Neural progenitor cell (in vitro differentiated cells): ENCODE measurements around the gene DDX50. TPM values are rescaled to one million over a fixed set of nuclear protein-coding genes. Genes with fewer than 3 reads are reported as not detected.

Source experiments
- DNase-seq: peaks from one replicate; pipeline ENCODE4 v3.0.0-alpha.2; 2016; ENCODE audit warnings: low spot score
- H2AFZ ChIP-seq: fragments of 200-600 bp; sonication (generic); replicated peaks from 2 replicates; pipeline ENCODE4 v1.6.1; 2016; ENCODE audit warnings: antibody characterized with exemption
- H3F3A ChIP-seq: fragments of 200-600 bp; sonication (generic); 2 replicates; pipeline ENCODE4 v1.6.1; 2016; ENCODE audit warnings: antibody characterized with exemption, low read depth
- H3K27ac ChIP-seq: fragments of 200-600 bp; sonication (generic); 2 replicates; pipeline ENCODE4 v1.5.1; 2016; ENCODE audit warnings: mild to moderate bottlenecking
- H3K27me3 ChIP-seq: fragments of 200-600 bp; sonication (generic); 2 replicates; pipeline ENCODE4 v1.6.1; 2016; ENCODE audit warnings: mild to moderate bottlenecking, moderate library complexity
- H3K36me3 ChIP-seq: fragments of 200-600 bp; sonication (generic); 2 replicates; pipeline ENCODE4 v1.5.1; 2016
- H3K4me1 ChIP-seq: fragments of 200-600 bp; sonication (generic); 2 replicates; pipeline ENCODE4 v1.6.1; 2016; ENCODE audit warnings: mixed run types
- H3K4me2 ChIP-seq: fragments of 200-600 bp; sonication (generic); 2 replicates; pipeline ENCODE4 v1.6.1; 2016
- H3K4me3 ChIP-seq: fragments of 200-600 bp; sonication (generic); 2 replicates; pipeline ENCODE4 v1.5.1; 2016
- H3K79me2 ChIP-seq: fragments of 200-600 bp; sonication (generic); 2 replicates; pipeline ENCODE4 v1.6.1; 2016; ENCODE audit warnings: low read depth
- H3K9ac ChIP-seq: fragments of 200-600 bp; sonication (generic); 2 replicates; pipeline ENCODE4 v1.6.1; 2016
- H3K9me3 ChIP-seq: fragments of 200-600 bp; sonication (generic); 2 replicates; pipeline ENCODE4 v1.5.1; 2016; ENCODE audit warnings: low read depth
- H4K20me1 ChIP-seq: fragments of 200-600 bp; sonication (generic); 2 replicates; pipeline ENCODE4 v1.6.1; 2016; ENCODE audit warnings: low read depth
- H3K27ac Mint-ChIP-seq: 3 replicates; pipeline ENCODE4 v1.8.0; 2021; ENCODE audit warnings: mixed read lengths
- H3K27me3 Mint-ChIP-seq: 2 replicates; pipeline ENCODE4 v1.8.0; 2022; ENCODE audit warnings: low read depth, mild to moderate bottlenecking, inconsistent platforms, moderate library complexity, mixed read lengths; ENCODE audit not compliant: insufficient read depth
- H3K36me3 Mint-ChIP-seq: 3 replicates; pipeline ENCODE4 v1.8.0; 2021; ENCODE audit warnings: mixed read lengths
- H3K4me1 Mint-ChIP-seq: 3 replicates; pipeline ENCODE4 v1.8.0; 2021; ENCODE audit warnings: mixed read lengths
- H3K4me3 Mint-ChIP-seq: 3 replicates; pipeline ENCODE4 v1.8.0; 2021; ENCODE audit warnings: mild to moderate bottlenecking, moderate library complexity, mixed read lengths
- H3K9me3 Mint-ChIP-seq: 3 replicates; pipeline ENCODE4 v1.8.0; 2020; ENCODE audit warnings: mixed read lengths
- EZH2 ChIP-seq: fragments of 200-600 bp; sonication (generic); IDR thresholded peaks from 2 replicates; pipeline ENCODE4 v1.6.1; 2017; ENCODE audit warnings: antibody characterized with exemption, mild to moderate bottlenecking, moderate library complexity
- EZH2phosphoT487 ChIP-seq: fragments of 200-600 bp; sonication (generic); IDR thresholded peaks from 2 replicates; pipeline ENCODE4 v1.6.1; 2017; ENCODE audit warnings: antibody characterized with exemption
- total RNA-seq: library from RNA; depleted of rRNA; stranded (reverse); fragments of >200 nt; gene quantifications from 2 replicates; pipeline ENCODE4 v1.2.3, GENCODE V29; 2015; ENCODE audit warnings: low replicate concordance
- TF ChIP-seq, protein P1 (sequence below): fragments of 200-600 bp; sonication (generic); IDR thresholded peaks from 2 replicates; pipeline ENCODE4 v1.5.1; 2017; ENCODE audit warnings: antibody characterized with exemption, mild to moderate bottlenecking

The DDX50 gene
- total RNA-seq, 1 donor from 2014 or later: 110 TPM

DNA sequence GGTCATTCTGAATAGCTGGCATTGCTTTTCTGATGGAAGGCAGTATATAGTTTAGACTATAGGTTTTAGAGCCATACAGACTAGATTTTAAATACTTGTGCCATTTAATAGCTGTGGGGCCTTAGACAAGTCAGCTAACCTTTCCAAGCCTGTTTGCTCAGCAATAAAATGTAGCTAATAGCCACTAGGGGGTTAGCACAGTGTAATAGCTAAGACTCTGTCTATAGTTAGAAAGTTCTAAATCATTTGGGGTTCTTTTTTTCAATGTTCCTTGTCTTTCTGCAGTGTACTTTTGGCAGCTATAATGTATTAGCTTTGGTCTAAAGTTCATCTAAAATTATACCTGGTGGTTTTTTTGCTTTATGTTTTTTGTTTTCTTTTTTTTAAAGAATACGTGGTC, 80.0 kb downstream of the DDX50 start:
- H3K4me2 ChIP-seq: no peak overlapping the region
- Mint-ChIP-seq H3K9me3 (no peaks in the 10 kb centered on the region), H3K36me3 (peaks cover 13% of the 10 kb centered on the region), H3K27me3 (no peaks in the 10 kb centered on the region), H3K4me3 (no peak overlapping the region), H3K27ac (no peak overlapping the region), H3K4me1 (no peaks in the 10 kb centered on the region)
- H2AFZ ChIP-seq: no peak overlapping the region
- no peaks in the 10 kb centered on the region for H3K27me3 ChIP-seq
- no peaks in the 10 kb centered on the region for H4K20me1 ChIP-seq
- H3K79me2 ChIP-seq: no peaks in the 10 kb centered on the region
- no peak overlapping the region for H3K4me3 ChIP-seq
- H3K27ac ChIP-seq: no peak overlapping the region
- TF ChIP-seq EZH2 (no peak), EZH2phosphoT487 (no peak)
- TF ChIP-seq, protein P1, sequence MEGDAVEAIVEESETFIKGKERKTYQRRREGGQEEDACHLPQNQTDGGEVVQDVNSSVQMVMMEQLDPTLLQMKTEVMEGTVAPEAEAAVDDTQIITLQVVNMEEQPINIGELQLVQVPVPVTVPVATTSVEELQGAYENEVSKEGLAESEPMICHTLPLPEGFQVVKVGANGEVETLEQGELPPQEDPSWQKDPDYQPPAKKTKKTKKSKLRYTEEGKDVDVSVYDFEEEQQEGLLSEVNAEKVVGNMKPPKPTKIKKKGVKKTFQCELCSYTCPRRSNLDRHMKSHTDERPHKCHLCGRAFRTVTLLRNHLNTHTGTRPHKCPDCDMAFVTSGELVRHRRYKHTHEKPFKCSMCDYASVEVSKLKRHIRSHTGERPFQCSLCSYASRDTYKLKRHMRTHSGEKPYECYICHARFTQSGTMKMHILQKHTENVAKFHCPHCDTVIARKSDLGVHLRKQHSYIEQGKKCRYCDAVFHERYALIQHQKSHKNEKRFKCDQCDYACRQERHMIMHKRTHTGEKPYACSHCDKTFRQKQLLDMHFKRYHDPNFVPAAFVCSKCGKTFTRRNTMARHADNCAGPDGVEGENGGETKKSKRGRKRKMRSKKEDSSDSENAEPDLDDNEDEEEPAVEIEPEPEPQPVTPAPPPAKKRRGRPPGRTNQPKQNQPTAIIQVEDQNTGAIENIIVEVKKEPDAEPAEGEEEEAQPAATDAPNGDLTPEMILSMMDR: peak; percentile 39
- H3K9ac ChIP-seq: no peak overlapping the region
- H3K4me1 ChIP-seq: no peaks in the 10 kb centered on the region
- H3K9me3 ChIP-seq: no peaks in the 10 kb centered on the region
- H3F3A ChIP-seq: peaks cover 21% of the 10 kb centered on the region
- no peak for DNase-seq
- H3K36me3 ChIP-seq: peaks cover 20% of the 10 kb centered on the region

DNA sequence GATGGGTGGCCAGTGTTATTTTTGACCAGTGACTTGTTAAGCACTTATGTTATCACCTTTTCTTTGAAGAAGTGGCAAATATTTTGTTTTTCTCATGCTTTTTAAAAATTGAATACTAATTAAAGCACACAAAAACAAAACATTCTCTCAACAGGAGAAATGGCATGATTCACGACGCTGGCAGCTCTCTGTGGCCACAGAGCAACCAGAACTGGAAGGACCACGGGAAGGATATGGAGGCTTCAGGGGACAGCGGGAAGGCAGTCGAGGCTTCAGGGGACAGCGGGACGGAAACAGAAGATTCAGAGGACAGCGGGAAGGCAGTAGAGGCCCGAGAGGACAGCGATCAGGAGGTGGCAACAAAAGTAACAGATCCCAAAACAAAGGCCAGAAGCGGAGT, 81.3 kb downstream of the DDX50 start:
- Histone ChIP-seq H3K4me1 (no peaks in the 10 kb centered on the region), H3K9ac (no peak overlapping the region), H3K4me3 (no peak overlapping the region), H3K36me3 (peaks cover 20% of the 10 kb centered on the region), H3K27me3 (no peaks in the 10 kb centered on the region), H2AFZ (no peak overlapping the region), H3F3A (peaks cover 27% of the 10 kb centered on the region), H3K9me3 (no peaks in the 10 kb centered on the region), H3K79me2 (no peaks in the 10 kb centered on the region), H3K4me2 (no peak overlapping the region), H3K27ac (no peak overlapping the region), H4K20me1 (no peaks in the 10 kb centered on the region)
- Mint-ChIP-seq H3K4me1 (peaks cover 3% of the 10 kb centered on the region), H3K9me3 (no peaks in the 10 kb centered on the region), H3K27ac (no peak overlapping the region), H3K27me3 (no peaks in the 10 kb centered on the region), H3K36me3 (peaks cover 13% of the 10 kb centered on the region), H3K4me3 (no peak overlapping the region)
- TF ChIP-seq, protein P1: no peak
- TF ChIP-seq EZH2phosphoT487 (no peak), EZH2 (no peak)
- no peak for DNase-seq

DNA sequence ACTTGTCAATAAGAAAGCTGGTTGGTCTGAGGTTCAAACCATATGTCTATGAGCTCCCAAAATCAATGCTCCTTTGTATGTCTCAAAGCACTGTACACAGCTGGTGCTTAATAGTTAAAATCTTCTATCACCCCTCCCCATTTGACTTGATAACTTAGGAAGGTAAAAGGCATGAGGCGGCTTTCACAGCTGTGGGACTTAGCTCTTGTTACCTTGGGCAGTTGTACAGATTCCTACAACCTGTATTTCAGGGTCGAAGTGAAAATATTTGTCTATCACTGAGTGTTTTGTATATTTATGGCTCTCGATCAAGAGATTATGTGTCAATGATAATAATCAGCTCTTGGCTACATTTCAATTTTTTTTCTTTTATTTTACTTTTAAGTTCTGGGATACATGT, 86.5 kb downstream of the DDX50 start:
- H3K36me3 ChIP-seq: no peaks in the 10 kb centered on the region
- no peaks in the 10 kb centered on the region for H3K9me3 Mint-ChIP-seq
- peaks cover 25% of the 10 kb centered on the region for H3K4me1 Mint-ChIP-seq
- peak overlapping the region; percentile 99 for H3K4me3 Mint-ChIP-seq
- peaks cover 39% of the 10 kb centered on the region for H3K79me2 ChIP-seq
- no peaks in the 10 kb centered on the region for H3K27me3 ChIP-seq
- TF ChIP-seq EZH2: no peak
- TF ChIP-seq, protein P1: no peak
- no peak for TF ChIP-seq EZH2phosphoT487
- peaks cover 23% of the 10 kb centered on the region for H3F3A ChIP-seq
- no peak for DNase-seq
- no peak overlapping the region for H2AFZ ChIP-seq
- no peak overlapping the region for H3K4me3 ChIP-seq
- H3K36me3 Mint-ChIP-seq: peaks cover 6% of the 10 kb centered on the region
- no peaks in the 10 kb centered on the region for H3K9me3 ChIP-seq
- no peak overlapping the region for H3K27ac Mint-ChIP-seq
- peaks cover 1% of the 10 kb centered on the region for H4K20me1 ChIP-seq
- H3K27me3 Mint-ChIP-seq: no peaks in the 10 kb centered on the region
- H3K4me2 ChIP-seq: no peak overlapping the region
- peaks cover 4% of the 10 kb centered on the region for H3K4me1 ChIP-seq
- H3K9ac ChIP-seq: no peak overlapping the region
- H3K27ac ChIP-seq: no peak overlapping the region
